Tongue (tissue), 2 donors: Measurements from ENCODE around the gene STXBP6. TPM values are rescaled to one million over a fixed set of nuclear protein-coding genes. Genes with fewer than 3 reads are reported as not detected.
A peak's percentile ranks its signal among the peaks of the same experiment; 100 is the strongest.

Experiments
- DNase-seq: peaks from one replicate; pipeline ENCODE4 v3.0.0-alpha.2; 2015
- total RNA-seq: library from RNA; depleted of rRNA; stranded (reverse); fragments of >200 nt; gene quantifications from one replicate; pipeline ENCODE4 v1.2.3, GENCODE V29; 2014

The STXBP6 gene
- total RNA-seq: 22.0 TPM

DNA sequence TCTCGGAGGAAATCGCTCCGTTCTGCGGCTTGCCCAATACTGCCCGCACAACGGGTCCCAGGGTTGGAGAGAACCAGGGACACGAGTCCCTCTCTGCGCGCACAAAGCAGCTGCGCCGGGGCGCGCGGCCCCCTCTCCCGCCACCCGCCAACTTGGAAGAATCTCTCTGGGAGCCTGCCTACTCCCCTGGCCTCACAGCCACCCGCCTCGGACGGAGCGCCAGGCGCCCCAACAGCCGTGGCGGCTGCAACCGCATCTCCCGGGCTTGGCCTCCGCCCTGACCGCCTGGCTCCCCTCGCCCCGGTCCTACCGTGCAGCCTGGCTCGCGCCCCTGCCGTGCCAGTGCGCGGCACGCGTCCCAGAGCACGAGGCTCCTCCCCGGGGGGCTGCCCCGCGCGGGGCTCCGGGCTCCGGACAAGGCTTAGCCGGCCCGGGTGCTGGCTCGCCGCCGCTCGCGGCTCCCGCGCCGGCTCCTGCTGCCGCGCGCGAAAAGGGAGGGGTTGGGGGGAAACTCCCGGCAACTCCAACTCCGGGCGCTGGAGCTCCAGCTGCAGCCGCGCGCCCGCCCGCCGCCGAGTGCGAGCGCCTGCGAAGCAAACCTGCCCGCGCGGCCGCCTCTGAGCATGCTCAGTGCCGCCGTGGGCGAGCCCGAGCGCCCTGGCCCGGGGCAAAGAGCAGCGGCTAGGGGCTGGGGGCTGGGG, at the start of gene STXBP6:
Gene STXBP6, minus strand, starts transcription at position 580 of the 701 bp plus-strand sequence. CDS start 75,329 bp downstream, outside the sequence.
- peak; percentile 86 for DNase-seq

- no peak for DNase-seq
These were observed 47.2 kb upstream of the STXBP6 start for GRCh38 chr14:25097120-25097519.

DNA sequence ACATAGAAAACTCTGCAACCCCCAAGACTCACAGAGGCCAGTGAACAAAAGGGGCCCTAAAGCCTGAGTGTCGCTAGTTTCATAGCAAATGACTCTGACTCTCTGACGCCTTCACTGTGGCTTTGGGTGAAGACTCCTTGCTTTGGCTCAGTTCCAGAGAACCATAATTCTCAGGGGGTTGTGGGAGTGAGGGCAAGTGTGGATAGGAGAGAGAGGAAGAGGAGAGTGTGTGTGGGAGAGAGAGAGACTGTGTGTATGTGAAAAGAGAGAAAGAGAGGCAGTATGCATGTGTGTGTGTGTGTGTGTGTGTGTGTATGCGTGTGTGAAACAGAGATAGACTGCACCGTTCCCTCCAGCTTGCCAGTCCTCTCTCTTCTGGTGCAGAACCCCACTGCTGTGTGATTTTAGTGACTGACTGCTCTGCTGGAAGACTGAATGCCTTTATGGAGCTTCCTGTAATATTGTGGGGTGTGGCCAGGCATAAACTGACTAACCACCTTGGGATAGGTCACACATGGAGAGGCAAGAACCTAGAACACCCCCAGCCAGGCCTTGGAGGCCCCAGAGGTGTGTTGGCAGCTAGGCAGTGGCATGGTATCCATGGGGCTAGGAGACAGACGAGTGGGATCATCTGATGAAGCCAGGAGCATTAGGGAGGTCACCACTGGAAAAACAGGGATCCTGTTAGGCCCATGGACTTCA, 45.9 kb upstream of the STXBP6 start:
- DNase-seq: no peak

DNA sequence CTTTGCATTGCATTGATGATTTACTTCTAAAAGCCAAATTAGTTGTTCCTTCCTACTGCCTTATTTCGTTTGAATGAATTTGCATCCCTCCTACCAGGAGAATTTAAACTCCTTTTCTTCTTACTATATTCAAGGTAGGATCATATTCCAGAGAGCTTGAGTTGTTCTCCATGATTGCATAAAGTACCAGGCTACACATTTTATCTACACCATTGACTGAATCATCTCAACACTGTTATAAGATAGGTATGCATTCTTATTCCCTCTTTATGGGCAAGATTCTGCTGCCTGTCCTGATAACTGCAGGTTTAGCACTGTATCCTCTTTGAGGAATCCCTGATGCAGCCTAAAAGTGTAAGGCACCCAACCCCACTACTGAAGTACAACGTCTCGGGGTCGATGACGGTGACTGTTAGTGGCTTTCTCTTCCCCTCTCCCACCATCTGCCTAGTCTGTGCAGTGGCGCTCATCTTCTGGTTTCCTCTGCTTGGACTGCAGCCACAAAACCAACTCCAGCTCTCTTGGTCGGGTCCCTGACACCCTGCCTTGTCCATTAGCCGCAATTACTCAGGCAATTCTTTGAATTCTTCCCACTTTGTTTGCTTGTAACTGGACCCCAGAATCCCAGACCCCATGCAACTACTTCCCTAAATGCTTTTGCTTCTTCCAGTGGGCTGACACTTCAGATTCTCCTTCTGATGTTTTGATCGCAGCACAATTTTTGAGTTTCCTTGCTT, 44.4 kb upstream of the STXBP6 start:
- no peak for DNase-seq

- DNase-seq: no peak
These were observed 42.4 kb upstream of the STXBP6 start for GRCh38 chr14:25092258-25092740.

GRCh38 chr14:25090716-25091454, 40.9 kb upstream of the STXBP6 start:
- DNase-seq: peak; percentile 25

DNA sequence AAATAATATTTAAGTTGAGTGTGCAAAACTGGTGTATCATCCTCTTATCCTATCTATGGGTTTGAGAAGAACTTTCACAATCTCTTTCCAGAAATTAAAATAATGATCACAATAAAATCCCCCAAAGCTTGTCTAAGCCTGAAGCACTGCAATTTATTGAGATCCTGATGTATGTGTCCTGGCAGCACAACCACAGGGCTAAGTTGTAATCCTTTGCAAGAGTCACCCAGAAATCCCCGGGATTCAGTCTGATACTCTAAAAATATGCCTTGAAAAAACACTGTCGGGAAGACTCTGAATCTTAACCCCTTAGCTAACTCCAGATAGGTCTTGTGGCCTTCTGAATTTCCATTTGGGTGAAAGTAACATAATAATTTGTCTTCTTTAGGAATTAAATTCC, 40.3 kb upstream of the STXBP6 start:
- no peak for DNase-seq

GRCh38 chr14:25089496-25089895, 39.5 kb upstream of the STXBP6 start:
- no peak for DNase-seq

DNA sequence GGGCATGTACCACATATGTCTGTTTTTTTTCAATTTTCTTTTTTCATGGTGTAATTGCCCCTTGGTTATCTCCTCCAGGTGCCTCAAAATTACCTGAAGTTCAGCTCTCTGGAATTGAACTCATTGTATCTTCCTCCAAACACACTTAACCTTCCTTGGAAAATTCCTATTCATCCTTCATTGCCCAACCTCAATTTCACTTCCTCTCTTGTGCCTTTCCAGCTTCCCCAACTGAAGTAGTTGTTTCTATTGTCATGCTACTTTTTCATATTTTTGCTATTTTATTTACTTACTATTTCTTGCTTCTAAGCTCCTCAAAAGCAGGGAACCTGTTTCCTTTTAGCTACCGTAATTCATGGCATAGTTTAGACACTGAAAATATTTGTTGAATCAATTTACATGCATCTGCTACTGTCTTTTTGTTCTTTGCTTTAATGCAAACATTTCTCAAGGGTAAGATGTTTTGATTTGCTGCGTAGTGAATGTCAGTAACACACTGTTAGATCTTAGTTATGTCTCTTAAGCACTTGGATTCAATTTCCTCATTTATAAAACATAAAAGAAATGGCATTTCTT, 37.0 kb upstream of the STXBP6 start:
- DNase-seq: no peak

DNA sequence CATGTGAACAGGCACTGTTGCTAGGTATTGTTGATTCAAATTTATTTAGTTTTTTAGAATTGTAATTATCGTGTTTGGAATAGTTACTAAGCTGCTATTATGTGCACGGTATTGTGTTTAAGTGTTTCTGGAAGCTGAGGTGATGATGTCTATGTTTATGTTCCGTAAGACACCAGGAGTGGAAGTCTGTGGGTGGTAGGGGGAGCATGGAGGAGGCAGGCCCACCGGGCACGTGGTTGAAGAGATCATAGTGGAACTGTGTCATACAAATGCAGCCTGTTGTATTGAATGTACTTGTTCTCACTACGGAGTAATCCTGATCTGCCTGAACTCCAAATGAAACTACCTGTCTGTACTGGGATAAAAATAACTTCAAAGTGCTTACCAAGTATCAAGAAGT, 36.1 kb upstream of the STXBP6 start:
- no peak for DNase-seq

DNA sequence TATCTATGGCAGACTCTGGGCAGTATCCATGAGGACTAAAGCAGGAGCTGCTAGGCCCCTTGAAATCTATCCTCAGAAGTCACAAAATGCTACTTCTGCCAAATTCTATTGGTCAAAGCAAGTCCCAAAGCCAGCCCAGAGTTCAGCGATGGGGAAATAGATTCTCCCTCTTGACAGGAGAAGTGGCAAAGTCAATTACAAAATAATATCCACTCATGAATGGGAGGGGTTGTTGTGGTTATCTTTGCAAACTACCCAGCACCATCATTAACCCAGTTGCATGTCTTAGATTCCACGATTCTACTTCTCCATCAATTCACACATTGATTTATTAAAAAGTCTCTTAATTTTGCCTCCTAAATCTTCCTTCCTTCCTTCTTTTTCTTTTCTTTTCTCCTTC, 30.7 kb upstream of the STXBP6 start:
- DNase-seq: no peak

DNA sequence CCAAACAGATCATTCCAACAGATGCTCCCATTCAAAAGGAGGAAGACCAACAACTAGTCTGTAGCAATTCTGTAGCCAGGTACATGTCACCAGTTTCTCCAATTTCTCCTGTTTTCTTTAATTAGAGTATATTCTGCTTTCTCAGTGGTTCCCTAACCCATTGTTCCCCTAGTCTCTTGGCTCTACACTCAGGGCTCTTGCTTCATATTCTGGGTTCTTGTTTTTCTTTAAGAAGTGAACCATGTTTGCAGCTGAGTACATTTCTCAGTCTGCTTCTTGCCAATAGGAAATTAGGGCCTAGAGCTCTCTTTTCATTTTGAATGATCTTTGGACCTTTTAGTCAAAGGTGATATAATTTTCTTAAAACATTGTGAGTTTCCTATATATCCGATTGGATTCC, 29.4 kb upstream of the STXBP6 start:
- no peak for DNase-seq

- no peak for DNase-seq
These were observed 24.2 kb upstream of the STXBP6 start for GRCh38 chr14:25074099-25074685.

DNA sequence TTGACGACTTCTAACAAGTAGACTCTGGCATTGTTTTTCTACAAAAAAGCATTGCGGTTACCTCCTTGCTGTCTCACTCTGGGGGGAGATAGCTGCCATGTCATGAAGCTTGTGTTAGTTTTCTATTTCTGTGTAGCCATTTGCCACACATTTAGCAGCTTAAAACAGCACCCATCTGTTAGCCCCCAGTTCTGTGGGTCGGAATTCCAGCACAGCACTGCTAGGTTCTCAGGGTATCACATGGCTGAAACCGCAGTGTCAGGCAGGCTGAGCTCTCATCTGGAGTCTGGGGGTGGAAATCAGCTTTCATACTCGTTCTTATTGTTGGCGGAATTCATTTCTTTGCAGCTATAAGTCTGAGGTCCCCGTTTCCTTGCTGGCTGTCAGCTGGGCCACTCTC, 19.9 kb upstream of the STXBP6 start:
- peak; percentile 40 for DNase-seq

DNA sequence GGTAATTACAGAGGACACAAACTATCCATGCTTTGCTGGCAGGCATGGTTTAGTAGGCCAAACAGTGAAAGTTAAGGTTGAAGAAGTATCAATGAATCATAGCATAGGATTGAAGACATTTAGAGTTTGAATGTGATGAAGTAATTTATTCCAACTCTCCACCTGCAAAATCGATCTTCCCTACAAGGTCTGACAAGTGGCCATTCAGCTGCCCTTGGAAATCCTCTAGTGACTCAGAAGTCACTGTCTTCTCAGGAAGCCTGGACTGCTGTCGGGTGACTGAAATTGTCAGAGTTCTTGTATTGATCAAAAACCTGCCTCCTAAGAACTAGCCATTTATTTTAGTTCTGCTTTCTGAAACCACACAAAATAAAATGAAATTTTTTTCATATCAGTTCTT, 17.7 kb upstream of the STXBP6 start:
- DNase-seq: no peak

- no peak for DNase-seq
These were observed 12.0 kb upstream of the STXBP6 start for GRCh38 chr14:25062022-25062321.

DNA sequence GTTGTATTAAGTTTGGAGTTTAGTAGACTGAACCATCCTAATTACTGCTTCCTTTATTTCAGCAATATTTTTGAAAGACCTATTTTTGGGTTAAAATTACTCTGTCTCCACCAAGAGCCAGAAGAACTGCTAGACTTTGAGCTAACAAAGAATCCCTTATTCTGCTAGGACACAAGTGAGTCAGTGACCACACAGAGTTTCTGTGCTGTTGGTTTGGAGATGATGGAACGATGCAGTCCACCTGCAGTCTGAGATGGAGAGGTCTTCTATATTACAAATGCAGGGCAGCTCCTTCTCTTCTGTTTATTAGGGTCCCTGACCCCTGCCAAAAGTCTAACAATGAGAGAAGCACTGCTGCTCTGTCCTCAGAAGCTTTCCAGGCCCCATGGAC, 6.7 kb upstream of the STXBP6 start:
- DNase-seq: no peak

GRCh38 chr14:25055992-25056687, 6.2 kb upstream of the STXBP6 start:
- DNase-seq: no peak

- no peak for DNase-seq
These were observed 5.1 kb upstream of the STXBP6 start for GRCh38 chr14:25055005-25055404.

DNA sequence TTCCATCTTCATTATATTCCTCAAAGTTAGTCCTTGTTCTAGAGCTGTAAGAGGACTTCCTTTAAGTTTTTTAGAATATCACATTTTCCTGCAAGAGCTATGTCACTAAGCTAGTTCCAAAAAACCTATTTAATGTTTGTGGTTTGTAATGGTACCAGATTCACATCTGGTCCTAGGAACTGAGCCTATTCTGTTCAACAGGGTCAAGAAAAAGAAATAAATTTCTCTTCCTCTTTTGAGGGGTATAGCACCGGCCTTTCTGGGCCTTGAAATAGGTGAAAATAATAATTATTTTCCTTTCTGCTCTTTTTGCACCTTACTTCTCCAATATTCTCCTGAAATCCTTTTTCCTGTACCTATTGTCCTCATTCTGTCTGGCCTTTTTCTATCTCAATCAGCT, 3.6 kb upstream of the STXBP6 start:
- no peak for DNase-seq

- no peak for DNase-seq
These were observed 3.0 kb upstream of the STXBP6 start for GRCh38 chr14:25052921-25053320.
